Measurements from ENCODE around the gene RIMS3.

RIMS3 gene

DNA sequence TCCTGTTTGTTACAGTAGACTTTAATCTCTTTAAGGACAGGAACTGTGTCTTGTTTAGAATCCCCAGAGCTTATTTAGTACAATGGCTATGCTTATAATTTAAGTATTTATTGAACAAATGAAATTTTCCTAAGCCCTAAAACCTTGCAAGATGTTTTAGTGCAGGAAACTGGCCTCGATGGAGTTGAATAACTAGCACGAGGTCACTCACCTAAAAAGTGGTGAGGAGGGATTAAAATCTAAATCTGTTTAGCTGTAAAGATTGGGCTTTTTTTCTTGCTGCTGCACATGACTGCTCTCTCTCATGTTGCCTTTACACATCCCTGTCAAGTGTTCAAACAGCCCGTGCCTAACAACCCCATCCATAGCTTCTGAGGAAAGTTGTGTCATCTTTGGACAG lies 36.2 kb upstream of the RIMS3 start:
- Mint-ChIP-seq H3K27me3 (no peaks in the 10 kb centered on the region), H3K4me1 (peaks cover 42 to 73% of the 10 kb centered on the region in 2 donors), H3K9me3 (peaks cover 0 to 1% of the 10 kb centered on the region in 2 donors), H3K36me3 (peaks cover 7 to 28% of the 10 kb centered on the region in 2 donors), H3K4me3 (no peak overlapping the region), H3K27ac (peak overlapping the region; percentile 51)
- ATAC-seq (replicated peaks): no peak
- no peak for DNase-seq

DNA sequence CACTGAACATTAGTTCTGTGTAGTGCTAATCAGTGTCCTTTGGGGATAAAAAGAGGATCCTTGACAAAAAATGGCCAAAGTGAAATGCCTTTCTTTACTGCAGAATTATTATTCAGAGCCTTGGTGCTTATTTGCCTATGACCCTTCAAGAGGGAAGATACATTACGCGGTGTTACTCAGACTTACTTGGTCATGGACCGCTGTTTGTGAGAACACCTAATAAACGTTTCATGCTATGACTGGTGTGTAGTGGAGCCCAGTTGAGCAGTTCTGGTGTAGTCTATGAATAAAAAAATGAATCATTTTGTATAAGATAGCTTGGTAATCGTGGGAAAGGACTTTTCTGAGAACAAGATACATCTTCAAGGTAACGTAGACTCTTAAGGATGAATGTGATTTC lies 34.3 kb upstream of the RIMS3 start:
- H3K27me3 Mint-ChIP-seq: no peaks in the 10 kb centered on the region
- H3K4me3 Mint-ChIP-seq: peak overlapping the region; percentile 25
- ATAC-seq (replicated peaks): peak; percentile 100

DNA sequence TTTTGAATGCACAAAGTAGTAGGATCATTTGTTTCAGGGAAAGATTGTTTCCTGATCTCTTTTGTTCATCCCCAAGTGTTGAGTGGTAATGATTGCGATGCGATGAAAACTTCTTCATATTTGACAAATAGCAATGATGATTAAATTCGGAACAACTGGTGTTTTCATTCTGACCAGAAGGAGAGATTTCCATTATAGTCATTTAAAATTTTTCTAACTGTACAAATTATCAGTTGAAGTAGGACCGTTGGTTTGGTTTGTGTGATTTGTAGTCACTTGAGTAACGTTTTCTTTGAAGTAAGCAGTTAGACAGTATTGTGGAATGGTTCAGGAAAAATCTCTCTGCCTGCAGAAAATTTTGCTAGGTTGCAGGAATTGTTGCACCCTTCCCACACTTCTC lies 32.0 kb upstream of the RIMS3 start:
- Mint-ChIP-seq H3K36me3 (peaks cover 6 to 25% of the 10 kb centered on the region in 2 donors), H3K27me3 (no peaks in the 10 kb centered on the region), H3K4me3 (no peak overlapping the region), H3K4me1 (peaks cover 44 to 71% of the 10 kb centered on the region in 2 donors), H3K9me3 (no peaks in the 10 kb centered on the region), H3K27ac (peak overlapping the region; percentile 42)
- ATAC-seq (replicated peaks) (no peak), DNase-seq (no peak)

More for the DNA sequence above, 34.3 kb upstream of the RIMS3 start:
- H3K27ac Mint-ChIP-seq: peak overlapping the region; percentile 65
- peaks cover 8 to 22% of the 10 kb centered on the region in 2 donors for H3K36me3 Mint-ChIP-seq
- no peaks in the 10 kb centered on the region for H3K9me3 Mint-ChIP-seq
- DNase-seq: peak; percentile 58
- H3K4me1 Mint-ChIP-seq: peaks cover 39 to 72% of the 10 kb centered on the region in 2 donors

DNA sequence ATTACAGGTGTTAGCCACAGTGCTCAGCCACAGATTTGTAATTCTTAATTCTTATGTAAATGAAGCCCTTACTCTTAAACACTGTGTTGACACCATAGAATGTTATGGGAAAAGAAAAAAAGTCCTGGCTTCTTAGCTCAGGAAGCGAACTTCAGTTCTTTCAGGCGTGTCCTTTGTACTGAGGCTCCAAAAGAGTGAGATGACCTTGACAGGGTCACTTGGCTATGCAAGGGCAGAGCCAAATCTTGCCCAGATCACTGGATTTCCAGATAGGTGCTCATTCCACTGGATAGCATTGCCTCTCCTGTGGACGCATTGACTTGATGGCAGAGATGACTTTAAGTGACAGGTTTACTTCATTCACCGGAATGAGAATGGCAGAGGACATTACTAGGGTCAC lies 30.8 kb upstream of the RIMS3 start:
- peak overlapping the region; percentile 51 for H3K27ac Mint-ChIP-seq
- peaks cover 9 to 29% of the 10 kb centered on the region in 2 donors for H3K36me3 Mint-ChIP-seq
- peaks cover 0 to under 1% of the 10 kb centered on the region in 2 donors for H3K9me3 Mint-ChIP-seq
- H3K4me3 Mint-ChIP-seq: no peak overlapping the region
- H3K4me1 Mint-ChIP-seq: peaks cover 43 to 68% of the 10 kb centered on the region in 2 donors
- ATAC-seq (replicated peaks) (no peak), DNase-seq (no peak)
- no peaks in the 10 kb centered on the region for H3K27me3 Mint-ChIP-seq

DNA sequence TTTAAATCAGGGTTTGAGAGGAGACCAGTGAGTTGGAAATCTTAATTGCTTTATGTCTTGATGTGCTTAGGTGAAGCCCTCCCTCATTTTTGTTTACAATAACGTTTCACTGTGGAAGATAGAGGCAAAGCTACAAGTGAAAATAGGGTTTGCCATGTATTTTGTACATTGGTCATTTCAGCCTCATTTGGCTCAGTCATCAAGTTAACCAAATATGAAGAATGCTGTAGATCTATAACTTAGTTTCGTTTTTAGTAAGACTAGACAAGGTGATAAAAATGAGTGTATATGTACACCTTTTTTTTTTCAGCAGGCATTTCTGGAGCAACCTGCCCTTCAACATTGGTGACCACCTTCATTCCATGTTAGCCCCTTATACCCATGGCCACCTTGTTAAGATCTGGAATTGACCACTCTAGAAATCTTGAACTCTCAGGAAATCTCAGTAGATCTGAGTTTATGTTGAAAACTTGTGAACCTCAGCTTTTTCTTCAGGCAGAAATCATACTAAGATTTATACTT lies 28.9 kb upstream of the RIMS3 start:
- Mint-ChIP-seq H3K4me3 (peak overlapping the region in 1 of 2 donors; percentile 32), H3K4me1 (peaks cover 44 to 71% of the 10 kb centered on the region in 2 donors), H3K27me3 (no peaks in the 10 kb centered on the region), H3K9me3 (peaks cover 0 to 2% of the 10 kb centered on the region in 2 donors), H3K27ac (peak overlapping the region; percentile 70), H3K36me3 (peaks cover 11 to 35% of the 10 kb centered on the region in 2 donors)
- DNase-seq: no peak
- no peak for ATAC-seq (replicated peaks)

DNA sequence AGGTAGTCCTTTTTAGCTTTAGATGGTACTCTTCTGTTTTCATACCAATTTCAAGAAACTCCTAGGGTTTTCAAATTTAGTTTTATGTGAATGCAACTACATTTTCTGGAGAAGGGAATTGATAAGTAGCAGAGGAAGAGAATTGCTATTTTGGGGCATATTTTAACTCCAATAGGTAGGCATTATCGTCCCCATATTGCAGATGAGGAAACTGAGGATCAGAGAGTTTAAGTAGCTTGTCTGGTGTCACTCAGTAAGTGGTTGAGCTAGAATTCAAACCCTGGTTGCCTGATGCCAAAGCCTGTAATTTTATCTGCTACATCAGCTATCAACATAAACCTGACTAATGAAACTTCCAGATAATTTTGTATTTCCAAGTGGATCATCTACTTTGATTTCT lies 27.9 kb upstream of the RIMS3 start:
- Mint-ChIP-seq H3K4me3 (peak overlapping the region; percentile 62 to 85), H3K9me3 (peaks cover 0 to 2% of the 10 kb centered on the region in 2 donors), H3K4me1 (peaks cover 36 to 64% of the 10 kb centered on the region in 2 donors), H3K27ac (peak overlapping the region; percentile 67), H3K27me3 (no peaks in the 10 kb centered on the region), H3K36me3 (peaks cover 11 to 29% of the 10 kb centered on the region in 2 donors)
- ATAC-seq (replicated peaks): no peak
- no peak for DNase-seq

DNA sequence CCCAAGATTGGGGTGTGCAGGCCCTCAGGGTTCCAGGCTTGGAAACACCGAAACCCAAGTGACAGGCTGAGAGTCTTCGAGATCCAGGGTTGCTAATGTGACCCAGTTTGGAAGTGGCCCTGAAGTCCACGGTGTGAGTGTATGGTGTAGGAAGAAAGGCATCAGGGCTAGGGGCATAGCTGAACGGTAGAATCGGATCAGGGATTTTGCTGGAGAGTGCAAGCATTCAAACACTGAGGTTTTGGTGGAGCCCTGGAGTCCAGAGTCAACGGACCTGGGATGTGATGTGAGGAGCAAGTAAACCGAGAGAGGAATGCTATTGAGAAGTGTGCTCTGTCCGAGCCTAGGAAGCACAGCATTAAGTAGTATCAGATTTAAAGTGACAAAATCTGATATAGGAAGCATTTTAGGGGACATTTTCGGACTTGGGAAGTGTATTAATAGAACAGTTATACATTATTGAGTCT lies 27.0 kb upstream of the RIMS3 start:
- H3K27me3 Mint-ChIP-seq: no peaks in the 10 kb centered on the region
- DNase-seq: no peak
- H3K4me1 Mint-ChIP-seq: peaks cover 36 to 63% of the 10 kb centered on the region in 2 donors
- H3K9me3 Mint-ChIP-seq: peaks cover 0 to 3% of the 10 kb centered on the region in 2 donors
- peaks cover 14 to 33% of the 10 kb centered on the region in 2 donors for H3K36me3 Mint-ChIP-seq
- peak overlapping the region; percentile 85 to 91 for H3K4me3 Mint-ChIP-seq
- ATAC-seq (replicated peaks): peak in 1 of 2 donors; percentile 10
- H3K27ac Mint-ChIP-seq: peak overlapping the region; percentile 100

DNA sequence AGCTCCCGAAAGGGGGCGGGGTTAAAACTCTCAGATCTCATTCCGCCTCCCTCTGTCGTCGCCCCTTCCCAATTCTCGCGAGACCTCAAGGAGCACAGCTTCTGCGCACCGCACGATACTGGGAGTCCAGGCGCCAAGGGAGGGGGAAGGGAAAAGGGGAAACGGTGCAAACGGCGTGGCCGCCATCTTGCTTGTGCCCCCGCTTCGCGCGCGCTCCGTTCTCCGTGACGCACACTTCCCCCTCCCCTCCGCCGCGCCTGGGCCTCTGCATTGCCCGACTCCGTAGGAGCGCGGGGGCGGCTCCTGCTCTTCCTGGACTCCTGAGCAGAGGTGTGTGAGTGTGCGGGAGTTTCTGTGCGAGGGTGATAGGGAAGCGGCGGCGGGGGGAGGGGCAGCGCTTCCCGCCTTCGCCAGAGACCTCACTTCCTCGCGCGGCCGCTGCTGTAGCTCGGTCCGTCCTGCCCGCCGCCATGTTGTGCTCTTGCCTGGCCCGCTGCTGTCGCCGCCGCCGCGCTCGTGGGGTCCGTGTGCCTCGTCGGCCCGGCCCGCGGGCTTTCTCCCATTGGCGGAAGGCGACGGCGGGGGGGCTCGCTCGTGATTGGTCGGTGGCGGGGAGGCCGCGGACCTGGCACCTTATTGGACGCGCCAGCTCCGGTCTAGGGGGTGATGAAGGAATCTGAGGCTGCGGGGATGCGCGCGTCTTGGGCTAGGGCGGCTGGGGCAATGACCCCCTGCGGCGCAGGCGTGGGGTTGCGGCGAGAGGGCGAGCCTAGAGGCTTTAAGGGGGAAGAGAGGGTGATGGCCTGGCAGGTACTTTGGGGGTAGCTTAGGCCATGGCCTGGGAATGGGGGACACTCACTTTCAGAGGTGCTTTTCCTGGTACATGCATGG lies 26.3 kb upstream of the RIMS3 start, which contains the start of gene NFYC:
TSS of gene NFYC (plus strand) at position 167 of the 891 bp plus-strand sequence. CDS start 47,140 bp downstream, outside the sequence.
- H3K9me3 Mint-ChIP-seq: peaks cover 0 to 3% of the 10 kb centered on the region in 2 donors
- H3K27me3 Mint-ChIP-seq: no peaks in the 10 kb centered on the region
- H3K4me1 Mint-ChIP-seq: peaks cover 30 to 56% of the 10 kb centered on the region in 2 donors
- peaks cover 12 to 29% of the 10 kb centered on the region in 2 donors for H3K36me3 Mint-ChIP-seq
- ATAC-seq (replicated peaks) (peak; percentile 86 to 89), DNase-seq (peak; percentile 97)
- peak within 1 kb of the TSS; percentile 100 for H3K27ac Mint-ChIP-seq
- peak within 1 kb of the TSS; percentile 85 to 91 for H3K4me3 Mint-ChIP-seq

DNA sequence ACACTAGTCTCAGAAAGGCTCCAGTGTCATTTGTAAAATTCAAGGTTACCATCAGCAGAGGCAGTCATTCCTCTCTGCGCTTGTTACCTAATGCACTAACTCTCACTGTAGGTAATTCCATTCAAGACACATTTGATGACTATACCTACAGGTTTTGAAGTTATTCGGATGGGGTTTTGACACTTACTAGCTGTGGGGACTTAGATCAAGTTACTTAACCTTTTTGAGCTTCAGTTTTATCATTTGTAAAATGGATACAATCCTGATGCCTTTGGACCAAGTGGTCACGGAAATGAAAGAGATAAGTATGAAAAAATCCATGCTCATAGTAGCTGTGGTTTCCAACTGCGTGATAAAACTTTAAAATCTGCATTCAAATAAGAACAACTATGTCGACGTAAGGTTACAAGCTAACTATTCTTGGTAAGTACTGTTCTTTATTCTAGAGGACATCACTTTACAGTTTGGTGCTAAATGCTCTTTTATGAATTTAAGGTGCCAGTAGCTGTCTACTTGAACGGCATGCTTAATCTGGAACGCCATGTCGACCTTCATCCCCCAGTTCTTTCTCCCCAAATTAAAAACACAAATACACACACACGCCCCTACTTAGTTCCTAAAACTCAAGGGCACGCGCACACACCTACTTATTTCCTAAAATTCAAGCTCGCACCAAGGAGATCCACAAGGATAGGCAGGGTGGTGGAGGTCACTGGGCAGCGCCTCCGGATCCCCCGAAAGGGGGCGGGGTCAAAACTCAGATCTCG lies 25.5 kb upstream of the RIMS3 start:
- no peak for DNase-seq
- Mint-ChIP-seq H3K36me3 (peaks cover 14 to 31% of the 10 kb centered on the region in 2 donors), H3K27ac (peak overlapping the region; percentile 100), H3K4me1 (peaks cover 26 to 49% of the 10 kb centered on the region in 2 donors), H3K4me3 (peak overlapping the region; percentile 85 to 91), H3K9me3 (peaks cover 0 to 3% of the 10 kb centered on the region in 2 donors), H3K27me3 (no peaks in the 10 kb centered on the region)
- ATAC-seq (replicated peaks): no peak

DNA sequence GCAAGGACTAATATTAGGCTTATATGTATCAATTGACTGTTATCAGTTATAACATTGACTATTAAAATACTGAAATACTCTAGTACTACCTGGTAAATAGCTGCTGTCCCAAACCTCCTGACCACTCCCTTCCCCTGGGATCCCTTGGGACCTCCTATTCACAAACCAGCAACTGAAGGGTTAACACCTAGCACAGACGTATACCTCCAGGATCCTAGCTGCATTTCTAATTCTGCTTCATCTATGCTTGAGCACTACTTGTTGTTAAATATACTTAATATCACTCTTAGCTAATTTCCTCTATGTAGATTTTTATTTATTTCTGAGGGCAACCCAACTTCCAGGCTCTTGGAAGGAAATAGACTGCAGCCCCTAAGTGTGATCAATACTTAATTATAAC lies 24.3 kb upstream of the RIMS3 start:
- no peak overlapping the region for H3K27ac Mint-ChIP-seq
- peaks cover 0 to 3% of the 10 kb centered on the region in 2 donors for H3K9me3 Mint-ChIP-seq
- no peak for DNase-seq
- H3K4me3 Mint-ChIP-seq: no peak overlapping the region
- peaks cover 26 to 44% of the 10 kb centered on the region in 2 donors for H3K4me1 Mint-ChIP-seq
- peaks cover 18 to 35% of the 10 kb centered on the region in 2 donors for H3K36me3 Mint-ChIP-seq
- no peaks in the 10 kb centered on the region for H3K27me3 Mint-ChIP-seq
- ATAC-seq (replicated peaks): no peak

DNA sequence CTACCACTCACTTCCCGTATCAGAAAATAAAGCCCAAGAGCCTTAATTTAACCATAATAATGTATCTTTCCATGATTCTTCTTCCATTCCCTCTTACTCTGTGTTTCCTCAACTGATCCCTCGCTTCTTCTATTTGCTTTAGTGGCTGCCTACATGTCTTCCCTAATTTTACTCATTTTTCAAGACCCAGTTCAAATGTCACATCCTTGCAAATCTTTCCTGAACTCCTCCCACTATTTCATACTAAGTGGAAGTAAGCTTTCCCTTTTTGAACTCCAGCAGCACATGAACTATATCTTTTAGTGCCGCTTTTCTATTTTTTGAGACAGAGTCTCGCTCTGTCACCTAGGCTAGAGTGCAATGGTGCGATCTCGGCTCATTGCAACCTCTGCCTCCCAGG lies 22.2 kb upstream of the RIMS3 start:
- ATAC-seq (replicated peaks): no peak
- no peak for DNase-seq
- Mint-ChIP-seq H3K27ac (no peak overlapping the region), H3K4me3 (no peak overlapping the region), H3K27me3 (no peaks in the 10 kb centered on the region), H3K9me3 (peaks cover 0 to 3% of the 10 kb centered on the region in 2 donors), H3K4me1 (peaks cover 14 to 28% of the 10 kb centered on the region in 2 donors), H3K36me3 (peaks cover 19 to 28% of the 10 kb centered on the region in 2 donors)

DNA sequence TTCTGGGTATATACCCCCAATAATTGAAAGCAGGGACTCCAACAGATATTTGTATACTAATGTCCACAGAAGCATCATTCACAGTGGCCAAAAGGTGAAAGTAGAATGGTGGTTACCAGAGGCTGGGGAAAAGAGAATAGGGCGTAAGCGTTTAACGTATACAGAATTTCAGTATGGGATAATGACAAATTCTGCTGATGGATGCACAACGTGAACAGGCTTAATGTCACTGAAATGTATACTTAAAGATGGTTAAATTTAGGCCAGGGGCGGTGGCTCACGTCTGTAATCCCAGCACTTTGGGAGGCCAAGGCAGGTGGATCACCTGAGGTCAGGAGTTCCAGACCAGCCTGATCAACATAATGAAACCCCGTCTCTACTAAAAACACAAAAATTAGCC lies 21.6 kb upstream of the RIMS3 start:
- DNase-seq: no peak
- Mint-ChIP-seq H3K27ac (no peak overlapping the region), H3K9me3 (peaks cover 0 to 3% of the 10 kb centered on the region in 2 donors), H3K4me3 (no peak overlapping the region), H3K36me3 (peaks cover 19 to 23% of the 10 kb centered on the region in 2 donors), H3K4me1 (peaks cover 10 to 22% of the 10 kb centered on the region in 2 donors), H3K27me3 (no peaks in the 10 kb centered on the region)
- ATAC-seq (replicated peaks): no peak

DNA sequence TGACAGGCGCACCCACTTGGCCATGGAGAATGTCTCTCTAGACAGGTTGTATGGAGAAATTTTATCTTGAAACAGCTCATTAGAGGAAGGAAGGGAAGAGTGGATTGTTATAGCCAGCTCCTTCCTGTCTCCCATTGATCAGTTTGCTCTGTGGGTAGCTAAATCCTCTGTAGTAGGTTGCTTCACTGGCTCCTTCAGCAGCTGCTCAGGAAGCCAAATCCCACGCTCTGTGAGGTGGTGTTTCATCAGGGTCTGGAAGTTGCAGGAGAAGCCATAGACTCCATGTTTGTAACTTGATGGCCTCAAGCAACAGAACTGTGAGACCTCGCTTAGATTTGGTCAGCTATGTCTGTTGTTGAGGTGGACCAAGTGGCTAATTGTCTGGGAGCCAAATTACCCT lies 19.2 kb upstream of the RIMS3 start:
- Mint-ChIP-seq H3K9me3 (peaks cover 0 to 1% of the 10 kb centered on the region in 2 donors), H3K36me3 (peaks cover 14% of the 10 kb centered on the region in 2 donors), H3K27ac (no peak overlapping the region), H3K27me3 (no peaks in the 10 kb centered on the region), H3K4me3 (no peak overlapping the region), H3K4me1 (peaks cover 4 to 5% of the 10 kb centered on the region in 2 donors)
- DNase-seq: no peak
- ATAC-seq (replicated peaks): no peak
